C1 segment of cervical spinal cord (tissue), 14 donors: ENCODE measurements around the gene TMED1.
A peak's percentile ranks its signal among the peaks of the same experiment; 100 is the strongest.
"Not testable (repeated sequence)": the region's sequence is repeated elsewhere in the genome, so short reads cannot be mapped to it uniquely, and the experiment has no call there.

Experiments used
- DNase-seq, 14 donors: peaks; one replicate each; lab custom pipeline; 2025; lab: John Stamatoyannopoulos, UW

The TMED1 gene

DNA sequence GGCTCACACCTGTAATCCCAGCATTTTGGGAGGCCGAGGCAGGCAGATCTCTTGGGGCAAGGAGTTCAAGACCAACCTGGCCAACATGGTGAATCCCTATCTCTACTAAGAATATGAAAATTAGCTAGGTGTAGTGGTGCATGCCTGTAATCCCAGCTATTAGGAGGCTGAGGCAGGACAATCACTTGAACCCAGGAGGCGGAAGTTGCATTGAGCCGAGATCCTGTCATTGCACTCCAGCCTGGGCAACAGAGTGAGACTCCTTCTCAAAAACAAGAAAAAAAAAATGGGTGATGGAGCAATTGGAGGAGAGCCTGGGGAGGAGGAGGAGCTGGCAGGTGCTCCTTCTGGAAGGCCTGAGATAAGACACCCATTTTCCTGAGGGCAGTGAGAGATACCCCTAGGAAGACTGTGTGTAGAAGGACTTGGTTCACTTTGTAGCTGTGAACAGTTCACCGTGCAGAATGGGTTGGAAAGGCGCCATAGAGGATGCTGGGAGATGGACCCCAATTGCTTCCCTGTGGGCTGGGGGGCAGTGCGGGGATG, 26.6 kb upstream of the TMED1 start:
- DNase-seq = no peak

DNA sequence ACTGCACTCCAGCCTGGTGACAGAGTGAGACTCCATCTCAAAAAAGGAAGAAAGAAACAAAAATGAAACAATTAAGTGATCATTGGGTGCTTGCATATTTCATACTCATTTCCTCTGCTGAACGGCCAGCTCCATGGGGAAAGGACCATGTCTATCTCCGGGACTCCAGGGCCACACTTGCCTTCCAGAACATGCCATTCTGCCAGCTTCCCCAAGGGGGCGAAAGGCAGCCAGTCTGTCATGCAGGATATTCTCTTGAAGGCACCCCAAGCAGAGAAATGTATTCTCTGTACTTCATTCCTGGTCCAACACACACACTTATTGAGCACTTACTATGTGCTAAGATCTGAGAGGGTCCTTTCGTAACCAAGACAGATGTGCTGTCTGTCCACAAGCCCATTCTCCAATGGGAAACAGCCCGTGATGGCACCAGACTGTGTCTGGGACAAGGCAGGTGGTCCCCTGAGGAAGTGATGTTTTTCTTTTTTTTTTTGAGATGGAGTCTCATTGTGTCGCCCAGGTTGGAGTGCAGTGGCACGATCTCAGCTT, 25.2 kb upstream of the TMED1 start:
- DNase-seq = no peak

DNA sequence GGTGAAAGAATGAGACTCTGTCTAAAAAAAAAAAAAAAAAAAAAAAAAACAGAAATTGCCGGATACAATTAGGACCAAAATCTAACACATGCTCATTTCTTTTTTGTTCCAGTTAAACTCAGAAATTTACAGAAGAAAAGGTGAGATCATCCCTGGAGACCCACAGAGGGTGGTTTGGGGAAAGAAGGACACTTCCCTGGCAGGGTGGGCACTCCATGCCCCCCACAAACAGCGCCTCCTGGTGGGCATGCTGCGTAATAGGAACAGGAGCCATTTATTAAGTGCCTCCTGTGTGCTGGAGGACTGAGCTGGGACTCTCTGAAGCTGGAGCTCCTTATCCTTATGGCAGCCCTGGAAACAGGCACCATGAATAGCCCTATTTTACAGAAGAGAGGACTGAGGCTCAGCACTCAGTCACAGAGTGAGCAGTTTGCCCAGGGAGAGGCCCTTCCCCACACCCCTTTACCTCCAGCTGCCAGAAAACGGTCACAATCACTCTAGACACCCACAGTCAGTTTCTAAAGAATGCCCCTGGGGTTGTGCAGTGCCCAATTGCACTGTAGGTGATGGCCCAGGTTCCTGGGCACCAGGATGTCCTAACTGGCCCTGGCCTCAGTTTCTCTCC, 22.3 kb upstream of the TMED1 start:
- no peak for DNase-seq

DNA sequence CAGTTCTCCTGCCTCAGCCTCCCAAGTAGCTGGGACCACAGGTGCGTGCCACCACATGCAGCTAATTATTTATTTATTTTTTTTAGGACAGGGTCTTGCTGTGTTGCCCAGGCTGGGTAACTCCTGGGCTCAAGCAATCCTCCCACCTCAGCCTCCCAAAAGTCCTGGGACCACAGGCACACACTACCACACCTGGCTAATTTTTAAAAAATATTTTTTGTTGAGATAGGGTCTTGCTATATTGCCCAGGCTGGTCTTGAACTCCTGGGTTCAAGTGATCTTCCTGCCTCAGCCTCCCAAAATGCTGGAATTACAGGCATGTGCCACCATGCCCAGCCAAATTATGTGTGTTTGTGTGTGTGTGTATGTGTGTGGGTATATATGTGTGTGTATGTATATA, 20.9 kb upstream of the TMED1 start:
- not testable (repeated sequence) for DNase-seq

DNA sequence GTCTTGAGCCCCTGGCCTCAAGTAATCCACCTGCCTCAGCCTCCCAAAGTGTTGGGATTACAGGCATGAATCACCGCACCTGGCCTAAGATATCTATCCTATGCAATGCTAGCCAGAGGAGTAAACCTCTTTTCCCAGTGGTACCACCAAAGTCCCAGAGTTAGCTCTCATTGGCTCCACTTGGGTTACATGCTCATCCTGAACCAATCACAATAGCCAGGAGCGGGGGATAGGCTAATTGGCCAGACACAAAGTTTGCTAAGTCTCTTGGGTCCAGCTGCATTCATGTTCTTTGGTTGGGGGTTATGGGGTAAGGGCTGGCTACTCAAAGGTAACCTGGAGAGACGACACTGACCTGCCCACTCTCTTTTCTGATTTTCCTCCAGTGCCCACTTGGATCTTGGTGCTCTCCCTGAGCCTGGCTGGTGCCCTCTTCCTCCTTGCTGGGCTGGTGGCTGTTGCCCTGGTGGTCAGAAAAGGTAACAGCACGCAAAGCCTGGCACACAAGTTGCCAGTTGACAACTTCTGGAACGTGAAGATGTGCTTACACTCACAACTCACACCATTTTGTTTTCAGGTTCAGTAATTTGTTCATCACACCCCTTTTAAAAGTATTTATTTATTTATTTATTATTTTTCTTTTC, 20.0 kb upstream of the TMED1 start:
- DNase-seq = no peak

DNA sequence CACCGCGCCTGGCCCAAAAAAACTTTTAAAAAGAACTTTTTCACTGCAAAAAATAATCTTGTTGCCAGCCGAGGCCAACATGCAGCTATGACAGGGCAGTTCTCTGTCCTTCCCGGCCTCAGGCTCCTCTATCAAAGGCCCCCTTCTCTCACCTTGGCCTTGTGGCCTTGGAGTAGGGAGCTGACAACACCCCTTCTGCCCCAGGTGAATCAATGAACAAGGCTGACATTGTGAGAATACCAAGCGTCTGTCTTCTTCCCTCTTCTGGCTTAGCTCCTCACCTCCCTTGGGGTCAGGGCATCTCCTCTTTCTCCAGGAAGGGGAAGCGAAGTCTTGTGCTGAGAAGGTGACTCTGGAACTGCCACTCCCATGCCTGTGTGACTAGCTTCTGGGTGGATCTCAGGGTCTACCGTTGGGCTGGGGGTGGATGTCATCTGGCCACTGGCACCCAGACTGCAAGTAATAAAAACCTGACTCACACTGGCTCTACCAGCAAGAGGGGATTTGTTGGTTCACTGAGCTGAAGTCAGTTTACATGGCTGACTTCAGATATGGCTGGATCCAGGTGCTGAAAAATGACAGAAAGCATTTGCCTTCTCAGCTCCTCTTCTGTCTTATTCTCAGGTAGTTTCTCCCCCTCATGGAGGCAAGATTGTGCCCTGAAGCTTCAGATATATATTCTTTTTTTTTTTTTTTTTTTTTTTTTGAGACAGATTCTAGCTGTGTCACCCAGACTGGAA, 18.5 kb upstream of the TMED1 start:
- DNase-seq = no peak

DNA sequence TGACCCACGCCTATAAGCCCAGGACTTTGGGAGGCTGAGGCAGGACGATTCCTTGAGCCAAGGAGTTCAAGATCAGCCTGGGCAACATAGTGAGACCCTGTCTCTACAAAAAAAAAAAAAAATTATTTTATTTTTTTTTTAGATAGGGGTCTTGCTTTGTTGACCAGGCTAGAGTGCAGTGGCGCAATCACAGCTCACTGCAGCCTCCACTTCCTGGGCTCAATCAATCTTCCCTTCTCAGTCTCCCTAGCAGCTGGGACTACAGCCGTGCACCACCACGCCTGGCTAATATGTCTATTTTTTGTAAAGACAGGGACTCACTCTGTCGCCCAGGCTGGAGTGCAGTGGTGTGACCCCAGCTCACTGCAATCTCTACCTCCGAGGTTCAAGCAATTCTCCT, 16.9 kb upstream of the TMED1 start:
- DNase-seq = no peak

DNA sequence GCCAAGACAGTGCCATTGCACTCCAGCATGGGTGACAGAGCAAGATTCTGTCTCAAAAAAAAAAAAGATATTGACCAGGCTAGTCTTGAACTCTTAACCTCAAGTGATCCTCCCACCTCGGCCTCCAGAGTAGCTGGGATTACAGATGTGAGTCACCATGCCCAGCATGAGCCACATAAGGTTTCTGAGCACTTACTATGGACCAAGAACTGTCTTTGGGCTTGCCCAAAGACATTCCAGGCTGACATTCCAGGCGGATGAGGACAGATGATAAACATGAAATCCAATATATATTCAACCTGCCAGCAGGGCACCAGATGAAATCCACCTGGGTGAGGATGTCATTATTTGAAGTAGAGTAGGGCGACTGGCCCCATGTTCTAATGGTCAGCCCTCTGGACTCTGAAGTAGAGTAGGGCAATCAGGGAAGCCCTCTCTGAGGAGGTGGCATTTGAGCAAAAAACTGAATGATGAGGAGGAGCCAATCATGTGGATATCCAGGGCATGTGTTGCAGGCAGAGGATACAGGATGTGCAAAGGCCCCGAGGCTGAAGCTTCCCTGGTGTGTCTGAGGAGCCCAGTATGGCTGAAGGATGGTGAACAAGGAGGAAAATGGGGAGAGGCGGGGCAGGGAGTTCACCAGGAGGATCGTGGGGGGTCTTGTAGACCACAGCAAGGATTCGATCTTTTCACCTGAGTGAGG, 16.2 kb upstream of the TMED1 start:
- DNase-seq = no peak

DNA sequence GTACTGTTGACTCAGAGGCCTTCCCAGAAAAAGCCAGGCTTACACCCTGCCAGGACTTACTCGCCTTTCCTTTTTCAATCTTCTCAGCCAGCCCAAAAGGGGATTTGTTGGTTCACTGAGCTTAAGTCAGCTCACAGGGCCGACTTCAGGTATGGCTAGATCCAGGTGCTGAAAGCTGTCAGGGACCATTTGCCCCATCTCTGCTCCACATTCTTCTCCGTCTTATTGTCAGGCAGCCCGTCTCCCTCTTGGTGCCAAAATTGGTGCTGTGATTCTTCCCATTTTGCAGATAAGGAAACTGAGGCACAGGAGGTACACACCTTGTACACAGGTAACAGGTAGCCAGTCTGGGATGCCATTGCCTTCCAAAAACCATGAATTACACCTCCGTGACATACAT, 14.6 kb upstream of the TMED1 start:
- DNase-seq = no peak

DNA sequence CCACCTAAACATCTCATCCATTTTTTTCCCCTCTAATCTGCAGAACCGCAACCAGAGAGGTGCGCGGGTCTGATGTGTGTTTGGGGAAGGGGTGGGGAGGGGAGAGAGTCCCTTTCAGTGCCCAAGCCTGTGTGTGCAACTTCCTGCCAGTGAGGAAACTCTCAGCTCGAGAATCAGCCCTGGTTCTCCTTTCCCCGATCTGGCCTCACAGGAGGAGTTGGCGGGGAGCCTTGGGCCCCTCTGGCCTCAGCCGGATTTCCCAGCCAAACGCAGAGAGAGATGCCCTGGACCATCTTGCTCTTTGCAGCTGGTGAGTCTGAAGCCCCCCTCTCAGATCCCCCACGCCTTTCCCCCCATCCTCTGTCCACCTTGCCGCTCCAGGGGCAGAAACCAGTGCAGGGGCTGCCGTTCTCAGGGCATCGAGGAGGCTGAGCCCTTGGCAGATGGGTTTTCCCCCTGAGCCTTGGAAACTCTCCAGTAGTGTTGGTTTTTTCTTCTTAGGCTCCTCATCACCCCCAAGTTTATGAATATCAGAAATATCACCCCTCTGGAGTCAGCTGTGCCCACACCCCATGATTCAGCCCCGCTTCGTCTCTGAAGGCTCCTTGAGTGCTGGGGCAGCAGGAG, 12.3 kb upstream of the TMED1 start, which contains the start of gene C19orf38:
TSS of gene C19orf38 (plus strand) at position 186 of the 627 bp plus-strand sequence. CDS start at position 280, 94 bp downstream.
- peak in 2 of 14 donors; percentile 13 to 26 for DNase-seq

DNA sequence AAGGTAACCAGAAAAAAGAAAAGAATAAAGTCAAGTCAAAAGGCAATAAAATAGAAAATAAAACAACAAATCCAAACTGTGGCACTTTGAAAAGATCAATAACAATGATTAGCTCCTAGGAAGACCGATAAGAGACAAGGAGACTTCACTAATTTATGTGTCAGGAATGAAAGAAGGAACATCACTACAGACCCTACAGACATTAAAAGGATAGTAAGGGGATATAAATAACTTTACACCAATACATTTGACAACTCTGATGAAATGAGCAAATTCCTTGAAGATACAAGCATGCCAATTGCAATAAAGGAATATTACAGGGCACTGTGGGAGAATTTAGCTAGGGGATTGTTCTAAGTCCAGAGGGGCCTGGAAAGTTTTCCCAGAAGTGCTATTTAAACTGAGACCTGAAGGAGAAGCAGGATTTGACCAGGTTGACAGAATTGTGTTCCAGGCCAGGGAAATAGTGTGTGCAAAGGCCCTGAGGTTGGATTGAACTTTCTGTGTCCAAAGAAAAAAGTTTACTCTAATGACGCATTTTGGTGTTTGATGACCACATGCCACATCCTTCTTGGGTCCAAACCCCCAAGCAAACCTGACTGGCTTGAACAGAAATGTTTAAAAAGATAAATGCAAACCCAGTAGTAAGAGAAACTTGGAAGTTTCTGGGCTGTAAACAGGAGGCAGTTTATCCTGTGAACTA, 10.6 kb upstream of the TMED1 start:
- no peak for DNase-seq

DNA sequence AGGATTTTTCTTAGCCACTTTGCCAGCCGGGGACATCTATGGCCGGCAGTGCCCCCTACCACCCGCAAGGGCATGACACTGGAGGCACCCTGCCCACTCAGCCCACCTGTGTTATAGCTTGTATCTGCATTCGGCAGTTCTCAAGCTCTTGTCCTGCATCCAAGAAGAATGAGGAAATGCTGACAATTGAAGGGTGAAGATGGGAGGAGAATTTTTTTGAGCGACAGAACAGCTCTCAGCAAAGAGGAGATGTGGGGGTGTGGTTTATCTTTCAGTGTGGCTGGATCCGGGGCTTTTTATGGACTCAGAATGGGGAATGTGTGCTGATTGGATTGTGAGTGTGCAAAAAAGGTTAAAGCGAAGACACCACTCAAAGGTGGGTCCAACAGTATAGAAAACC, 6.8 kb upstream of the TMED1 start:
- no peak for DNase-seq

DNA sequence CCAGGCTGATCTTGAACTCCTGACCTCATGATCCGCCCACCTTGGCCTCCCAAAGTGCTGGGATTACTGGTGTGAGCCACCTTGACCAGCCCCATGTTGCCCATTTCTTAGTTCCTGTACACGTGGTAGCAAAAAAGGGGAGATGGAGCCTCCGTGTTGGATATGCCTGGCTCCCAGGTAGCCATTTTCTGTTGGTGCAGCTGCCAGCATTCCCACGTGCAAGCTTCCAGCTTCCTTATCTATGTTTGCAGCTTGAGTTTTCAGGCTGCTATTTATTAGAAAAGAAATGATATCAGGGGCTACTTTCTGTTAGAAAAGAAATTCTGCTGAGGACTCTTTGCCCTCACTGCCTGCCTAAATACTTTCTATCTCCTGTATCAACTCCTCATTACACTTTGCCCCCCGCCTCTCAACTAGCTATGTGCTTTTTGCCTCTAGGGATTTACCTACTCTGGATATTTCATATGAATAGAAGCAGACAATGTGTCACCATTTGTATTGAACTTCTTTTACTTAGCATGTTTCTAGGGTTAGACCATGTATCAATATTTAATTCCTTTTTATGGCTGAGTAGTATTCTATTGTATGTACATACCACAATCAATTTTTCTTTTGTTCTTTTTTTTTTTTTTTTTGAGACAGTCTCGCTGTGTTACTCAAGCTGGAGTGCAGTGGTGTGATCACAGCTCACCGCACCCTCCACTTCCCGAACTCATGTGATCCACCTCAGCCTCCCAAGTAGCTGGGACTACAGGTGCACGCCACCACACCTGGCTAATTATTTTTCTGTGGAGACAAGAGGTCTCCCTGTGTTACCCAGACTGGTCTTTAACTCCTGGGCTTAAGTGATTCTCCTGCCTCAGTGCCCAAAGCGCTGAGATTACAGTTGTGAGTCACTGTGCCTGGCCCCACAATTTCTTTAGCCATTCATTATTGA, 3.4 kb upstream of the TMED1 start:
- no peak for DNase-seq

DNA sequence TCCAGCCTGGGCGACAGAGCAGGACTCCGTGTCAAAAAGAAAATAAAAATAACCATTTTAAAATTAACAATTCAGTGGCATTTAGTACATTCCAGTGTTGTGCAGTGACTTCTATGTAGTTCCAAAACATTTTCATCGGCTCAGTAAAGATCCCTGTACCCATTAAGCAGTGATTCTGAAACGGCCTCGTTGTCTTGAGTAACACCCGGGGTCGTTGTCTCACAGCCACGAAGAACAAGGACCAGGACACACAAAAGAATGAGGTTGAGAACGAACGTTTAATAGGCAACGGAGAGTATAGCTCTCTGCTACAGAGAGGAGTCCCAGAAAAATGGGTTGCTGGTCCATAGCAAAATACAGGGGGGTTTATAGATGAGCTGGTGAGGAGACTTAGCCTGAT, 2.4 kb upstream of the TMED1 start:
- no peak for DNase-seq

DNA sequence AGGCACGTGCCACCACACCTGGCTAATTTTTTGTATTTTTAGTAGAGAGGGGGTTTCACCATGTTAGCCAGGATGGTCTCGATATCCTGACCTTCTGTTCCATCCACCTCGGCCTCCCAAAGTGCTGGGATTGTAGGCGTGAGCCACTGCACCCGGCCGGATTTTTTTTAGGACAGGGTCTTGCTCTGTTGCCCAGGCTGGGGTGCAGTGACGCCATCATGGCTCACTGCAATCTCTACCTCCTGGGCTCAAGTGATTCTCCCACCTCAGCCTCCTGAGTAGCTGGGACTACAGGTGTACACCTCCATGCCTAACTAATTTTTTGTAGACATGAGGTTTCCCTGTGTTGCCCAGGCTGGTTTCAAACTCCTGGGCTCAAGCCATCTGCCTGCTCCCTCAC, 1.6 kb upstream of the TMED1 start:
- not testable (repeated sequence) for DNase-seq

DNA sequence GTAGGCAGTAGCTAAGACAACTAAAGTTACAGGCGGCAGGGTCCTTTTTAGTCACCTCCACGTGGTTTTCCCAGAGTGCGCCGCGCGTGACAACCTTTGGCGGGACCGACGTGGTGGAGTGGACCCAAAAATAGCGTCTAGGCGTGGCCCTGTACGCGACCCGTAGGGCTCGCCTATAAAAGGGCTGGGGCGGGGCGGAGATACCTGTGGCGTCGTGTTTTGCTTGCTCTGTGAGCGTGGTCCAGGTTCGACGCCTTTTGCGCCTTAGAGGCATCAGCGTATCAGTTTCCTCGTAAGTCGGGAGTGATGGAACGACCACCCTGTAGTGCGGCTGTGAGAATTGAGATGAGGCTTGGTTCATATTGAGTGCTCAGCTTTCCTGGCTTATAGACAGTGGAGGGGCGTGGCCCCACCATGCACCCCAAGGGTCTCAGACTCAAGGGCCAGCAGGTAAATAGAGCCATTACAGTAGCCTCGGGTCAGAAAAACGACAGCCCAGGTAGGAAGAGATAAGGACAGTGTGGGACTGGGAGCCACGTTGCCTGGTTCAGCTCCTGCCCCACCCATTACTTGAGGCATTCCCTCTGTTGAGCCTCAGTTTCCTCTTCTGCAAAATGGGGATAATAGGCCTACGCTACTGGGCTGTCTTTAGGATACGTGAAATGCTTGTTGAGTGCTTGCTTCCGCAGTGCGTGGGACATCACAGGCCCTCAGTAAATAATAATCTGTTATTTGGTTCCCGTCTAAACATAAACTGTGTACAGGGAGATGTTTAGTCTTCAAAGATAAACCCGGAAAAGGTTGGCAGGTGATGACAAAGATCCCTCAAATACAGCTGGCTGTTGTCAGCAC, 693 bp upstream of the TMED1 start:
- peak in 5 of 14 donors; percentile 74 to 95 (median 93) for DNase-seq

DNA sequence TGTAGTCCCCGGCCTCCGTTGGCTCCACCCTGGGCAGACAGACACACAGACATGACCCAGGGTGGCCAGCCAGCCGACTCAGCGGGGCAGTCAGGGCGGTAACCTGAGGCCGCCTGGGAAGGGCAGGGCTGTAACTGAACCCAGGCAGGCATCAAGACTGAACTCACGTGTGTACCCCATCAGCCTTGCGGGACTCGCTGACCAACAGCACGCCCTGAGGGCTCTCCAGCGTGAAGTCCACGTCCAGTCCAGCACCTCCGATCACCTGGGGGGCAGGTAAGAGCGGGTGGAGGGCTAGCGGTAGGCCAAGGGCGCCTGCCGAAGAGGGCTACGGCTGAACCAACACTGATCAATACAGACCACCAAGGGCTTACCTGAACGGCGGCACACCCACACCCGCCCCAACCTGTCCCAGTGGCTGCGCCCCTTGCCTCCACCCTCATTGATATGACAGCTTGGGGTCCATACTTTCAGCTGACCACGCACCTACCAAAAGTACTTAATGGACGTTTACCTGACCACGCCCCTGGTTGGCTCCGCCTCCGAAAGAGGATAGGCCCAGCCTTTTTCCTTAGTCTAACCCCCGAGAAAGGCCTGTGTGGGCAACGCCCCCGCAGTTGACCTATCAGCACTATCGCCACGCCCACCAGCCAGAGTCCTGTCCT, 791 bp downstream of the TMED1 start:
- DNase-seq = peak in 3 of 14 donors; percentile 35 to 60 (median 46)

DNA sequence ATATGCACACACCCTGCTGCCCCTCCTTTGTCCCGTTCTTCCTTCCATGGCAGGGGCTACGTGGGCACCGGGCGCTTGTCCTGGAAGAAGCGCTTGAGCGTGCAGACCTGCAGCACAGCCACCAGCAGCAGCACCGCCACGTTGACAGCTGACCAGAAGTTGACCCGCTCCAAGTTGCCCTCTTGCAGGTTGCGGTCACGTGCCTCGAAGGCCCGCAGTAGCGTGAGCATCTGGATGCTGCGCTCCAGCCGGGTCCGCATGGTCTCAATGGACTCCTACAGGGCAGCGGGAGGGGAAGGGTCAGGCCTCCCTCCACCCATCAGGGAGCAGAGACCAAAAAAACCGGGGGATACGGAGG, 3.1 kb downstream of the TMED1 start:
- DNase-seq = no peak
